NCI-H1105 treated with DMSO at 0.1 percent for 48 hours (cell line): Measurements from ENCODE around the gene MORC4.
"Not testable (repeated sequence)": the region's sequence is repeated elsewhere in the genome, so short reads cannot be mapped to it uniquely, and the experiment has no call there.

Experiments
- DNase-seq: peaks from one replicate; lab custom pipeline; 2025; lab: John Stamatoyannopoulos, UW

The MORC4 gene

GRCh38 chrX:107000013-107000515 is at the start of gene MORC4:
MORC4 (minus strand) TSS chrX:107000212; CDS start chrX:106999969, 243 bp downstream.
- peak; percentile 84 for DNase-seq

DNA sequence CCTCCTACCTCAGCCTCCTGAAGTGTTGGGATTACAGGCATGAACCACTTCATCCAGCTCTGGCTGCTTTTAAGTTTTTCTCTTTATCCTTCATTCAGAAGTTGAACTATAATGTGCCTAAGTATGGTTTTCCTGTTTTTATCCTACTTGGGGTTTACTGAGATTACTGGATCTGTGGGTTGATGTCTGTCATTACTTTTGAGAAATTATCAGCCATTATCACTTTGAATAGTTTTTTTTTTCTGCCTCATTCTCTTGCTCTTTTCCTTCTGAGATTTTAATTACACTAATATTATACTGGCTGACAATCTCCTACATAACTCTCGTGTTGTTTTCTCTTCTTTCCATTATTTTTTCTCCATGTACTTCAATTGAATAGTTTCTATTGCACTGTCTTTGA is 47.6 kb upstream of the MORC4 start:
- DNase-seq: no peak

DNA sequence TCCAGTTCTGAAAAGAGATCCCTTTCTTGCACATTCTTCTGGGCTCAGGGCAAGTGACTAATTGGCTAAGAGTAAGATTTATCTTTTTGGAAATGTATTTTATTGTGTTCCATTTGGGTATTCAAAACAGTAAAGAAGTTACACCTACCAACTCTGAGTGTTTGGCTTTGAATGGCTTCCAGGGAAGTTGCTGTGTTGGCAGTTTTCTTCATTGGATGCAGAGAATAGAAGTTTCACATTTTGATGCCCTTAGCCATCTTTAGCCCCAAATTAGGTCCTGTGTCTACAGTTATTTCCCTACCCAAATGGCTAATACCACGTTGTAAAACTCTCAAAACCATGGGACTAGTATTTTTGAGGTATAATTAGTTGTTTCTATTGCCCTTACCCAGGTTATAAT is 29.7 kb upstream of the MORC4 start:
- DNase-seq: no peak

DNA sequence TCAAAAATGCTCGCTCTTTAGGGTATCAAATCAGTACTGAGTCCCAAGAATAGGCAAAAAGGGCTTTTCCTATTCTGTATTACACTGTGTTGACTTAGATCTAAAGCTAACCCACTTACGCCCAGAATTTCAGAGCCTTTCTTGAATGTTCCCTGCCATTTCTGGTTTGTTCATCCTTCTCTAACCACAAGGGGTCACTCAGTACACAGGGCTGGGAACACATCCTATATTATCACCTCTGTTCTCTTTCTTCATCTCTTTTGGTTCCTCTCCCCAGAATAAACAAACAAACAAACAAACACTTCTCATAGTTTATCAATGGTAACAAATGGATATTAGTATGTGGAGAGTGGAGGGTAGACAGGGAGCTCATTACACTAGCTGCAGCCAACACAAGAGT is 25.5 kb upstream of the MORC4 start:
- DNase-seq: peak; percentile 33

DNA sequence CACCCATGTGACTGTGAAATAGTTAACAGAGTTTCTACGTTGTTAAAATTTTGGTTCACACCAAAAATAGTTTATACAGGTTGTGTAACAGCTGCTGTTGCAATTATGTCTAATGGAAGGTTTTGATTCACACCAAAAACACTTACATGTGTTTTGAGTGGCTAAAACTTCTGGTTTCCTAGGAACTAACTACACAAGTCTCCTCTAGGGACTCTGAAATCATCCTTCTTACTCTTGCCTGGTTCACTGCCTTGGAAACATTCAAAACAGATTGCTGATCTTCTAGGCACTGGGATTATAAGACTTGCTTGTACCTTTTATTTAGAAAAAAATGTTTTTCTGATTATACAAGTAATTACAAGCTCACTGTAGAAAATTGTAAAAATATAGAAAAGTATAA is 14.9 kb upstream of the MORC4 start:
- DNase-seq: no peak

- no peak for DNase-seq
These were observed 8.0 kb upstream of the MORC4 start for GRCh38 chrX:107008034-107008433.

DNA sequence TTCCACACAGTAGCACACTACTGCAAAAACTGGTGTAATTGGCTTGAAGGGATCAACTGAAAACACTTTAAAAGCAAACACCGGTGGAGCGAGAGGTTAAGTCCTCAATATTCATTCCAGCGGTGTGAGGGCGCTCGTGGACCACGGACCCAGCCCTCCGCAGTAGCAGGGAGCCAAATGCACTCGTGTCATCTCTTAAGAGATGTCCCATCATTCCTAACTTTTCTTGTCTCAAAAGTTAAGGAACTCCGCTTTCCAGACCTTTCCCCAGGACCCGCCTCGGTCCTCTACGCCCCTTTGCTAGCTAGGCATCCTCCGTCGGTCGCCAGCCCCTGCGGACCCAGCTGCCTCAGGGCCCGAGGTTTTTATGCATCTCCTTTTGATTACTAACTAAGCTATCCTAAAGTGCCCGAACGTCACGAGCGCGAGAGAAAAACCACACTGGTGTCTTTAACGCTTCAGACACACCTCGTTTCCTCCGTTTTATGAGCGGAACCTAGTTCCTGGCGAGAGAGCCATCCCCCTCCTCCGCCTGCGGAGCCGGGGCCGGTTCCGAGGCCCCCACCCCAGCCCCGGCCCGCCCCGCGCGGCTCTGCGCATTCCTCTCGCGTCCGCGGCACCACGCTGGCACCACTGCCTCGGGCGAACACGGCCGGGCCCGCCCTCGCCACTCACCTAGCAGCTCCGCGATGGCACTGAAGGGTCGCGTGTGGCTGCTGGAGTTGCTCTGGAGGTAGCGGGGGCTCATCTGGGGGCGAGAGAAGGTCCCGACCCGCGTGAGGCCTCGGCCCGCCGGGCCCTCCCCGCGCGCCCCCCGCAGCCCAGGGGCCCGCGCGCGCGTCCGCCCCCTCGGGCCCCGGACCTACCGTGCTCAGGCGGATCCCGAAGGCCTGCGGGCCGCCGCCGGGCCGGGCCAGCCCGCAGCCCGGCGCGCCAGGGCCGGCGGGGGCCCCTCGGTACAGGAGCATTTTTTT is 723 bp downstream of the MORC4 start:
- peak; percentile 21 for DNase-seq

DNA sequence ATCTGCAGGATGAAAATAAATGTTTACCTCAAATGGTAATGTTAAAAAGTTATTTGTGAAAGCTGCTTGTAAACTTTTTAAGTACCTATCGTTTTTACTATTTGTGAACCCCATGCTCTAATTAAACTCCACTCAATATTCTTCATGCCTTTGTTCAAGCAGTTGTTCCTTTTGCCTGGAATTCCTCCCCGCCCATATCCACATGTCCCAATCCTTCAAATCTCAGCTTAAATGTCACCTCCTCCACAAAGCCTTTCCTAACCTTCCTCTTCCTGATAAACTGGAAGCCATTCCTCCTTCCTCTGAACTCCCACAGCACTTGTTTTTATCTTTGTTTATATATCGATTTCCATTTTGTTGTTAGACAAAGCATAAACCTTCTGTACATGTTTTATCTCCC is 2.4 kb downstream of the MORC4 start:
- DNase-seq: no peak

DNA sequence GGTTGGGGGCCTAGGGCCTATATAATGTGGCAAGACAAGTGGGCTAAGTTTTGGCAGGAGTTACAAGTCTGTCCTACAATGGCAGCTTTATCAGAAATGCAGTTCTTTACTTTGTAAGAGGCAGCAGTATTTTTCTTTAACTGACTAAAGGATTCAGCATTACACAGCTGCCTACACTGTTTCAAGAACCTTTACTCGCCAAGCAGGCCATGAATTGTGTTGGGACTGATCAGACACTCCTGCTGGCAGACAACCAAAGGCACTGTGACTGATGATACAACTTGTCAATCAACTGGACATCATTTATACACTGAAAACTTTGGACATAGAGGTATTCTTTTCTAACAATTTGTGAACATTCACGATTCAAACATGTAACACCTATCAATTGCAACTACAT is 4.3 kb downstream of the MORC4 start:
- DNase-seq: no peak

- no peak for DNase-seq
These were observed 12.5 kb downstream of the MORC4 start for GRCh38 chrX:106987488-106987887.

- no peak for DNase-seq
These were observed 18.9 kb downstream of the MORC4 start for GRCh38 chrX:106980952-106981626.

- DNase-seq: no peak
These were observed 23.6 kb downstream of the MORC4 start for GRCh38 chrX:106976416-106976815.

DNA sequence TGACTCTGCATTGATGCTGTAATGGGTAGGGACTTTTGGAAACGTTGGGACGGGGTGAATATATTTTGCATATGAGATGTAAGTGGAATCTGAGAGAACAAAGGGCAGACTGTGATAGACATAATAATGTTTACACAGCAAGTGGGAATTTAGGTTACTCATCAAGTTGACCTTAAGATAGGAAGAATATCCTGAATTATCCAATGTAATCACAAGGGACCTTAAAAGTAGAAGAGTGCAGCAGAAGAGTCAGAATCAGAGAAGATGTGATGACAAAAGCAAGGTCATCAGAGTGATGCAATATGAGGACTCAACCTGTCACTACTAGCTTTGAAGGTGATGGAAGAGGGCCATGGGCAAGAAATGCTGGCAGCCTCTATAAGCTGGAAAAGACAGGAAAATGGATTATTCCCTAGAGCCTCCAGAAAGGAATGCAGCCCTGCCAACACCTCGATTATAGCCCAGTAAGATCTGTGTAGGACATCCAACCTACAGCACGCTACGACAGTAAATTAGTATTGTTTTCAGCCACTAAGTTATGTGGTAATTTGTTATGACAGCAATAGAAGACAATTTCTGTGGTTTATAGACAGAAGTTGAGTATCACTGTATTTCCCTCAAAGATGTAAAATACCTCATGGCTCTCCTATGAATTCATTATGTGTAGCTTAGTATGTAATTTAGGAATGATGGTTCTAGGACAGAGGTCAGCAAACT is 26.4 kb downstream of the MORC4 start:
- DNase-seq: no peak

- DNase-seq: no peak
These were observed 27.1 kb downstream of the MORC4 start for GRCh38 chrX:106972896-106973295.

DNA sequence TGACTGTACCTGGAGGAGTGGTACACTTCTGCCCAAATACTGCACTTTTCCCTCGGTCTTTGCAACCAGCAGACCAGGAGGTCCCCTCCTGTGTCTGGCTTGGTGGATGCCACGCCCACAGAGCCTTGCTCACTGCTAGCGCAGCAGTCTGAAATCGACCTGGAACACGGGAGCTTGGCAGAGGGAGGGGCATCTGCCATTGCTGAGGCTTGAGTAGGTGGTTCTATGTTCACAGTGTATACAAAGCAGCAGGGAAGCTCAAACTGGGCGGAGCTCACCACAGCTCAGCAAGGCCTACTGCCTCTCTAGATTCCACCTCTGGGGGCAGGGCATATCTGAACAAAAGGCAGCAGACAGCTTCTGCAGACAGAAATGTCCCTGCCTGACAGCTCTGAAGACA is 33.5 kb downstream of the MORC4 start:
- DNase-seq: not testable (repeated sequence)

DNA sequence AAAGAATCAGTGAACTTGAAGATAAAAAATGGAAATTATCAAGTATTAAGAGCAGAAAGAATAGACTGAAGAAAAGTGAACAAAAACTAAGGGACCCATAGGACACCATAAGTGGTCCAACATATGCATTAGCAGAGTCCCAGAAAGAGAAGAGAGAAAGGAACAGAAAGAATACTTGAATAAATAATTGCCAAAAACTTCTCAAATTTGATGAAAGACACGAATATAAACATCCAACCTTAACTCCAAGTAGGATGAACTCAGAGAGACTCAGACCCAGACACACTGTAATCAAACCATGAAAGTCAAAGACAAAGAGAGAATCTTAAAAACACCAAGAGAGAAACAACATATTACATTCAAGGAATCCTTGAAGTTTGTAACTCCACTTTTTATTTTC is 35.7 kb downstream of the MORC4 start:
- no peak for DNase-seq

DNA sequence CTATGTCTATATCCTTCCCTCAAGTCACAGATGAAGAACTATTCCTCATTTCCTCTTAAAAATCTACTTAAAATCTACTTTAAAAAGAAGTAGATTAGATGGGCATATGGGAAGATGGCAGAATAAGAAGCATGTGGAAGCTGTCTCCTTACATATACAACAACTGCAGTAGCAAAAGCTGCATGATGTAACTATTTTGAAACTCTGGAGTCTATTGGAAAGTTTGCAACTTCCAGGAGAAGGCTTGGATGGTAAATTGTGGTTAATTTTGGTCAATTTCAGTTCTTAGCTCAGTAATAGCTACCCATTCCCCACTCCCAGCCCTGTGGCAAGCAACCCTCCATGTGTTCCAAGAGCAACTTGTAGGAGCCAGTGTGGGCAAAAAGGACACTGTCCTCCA is 36.9 kb downstream of the MORC4 start:
- no peak for DNase-seq

DNA sequence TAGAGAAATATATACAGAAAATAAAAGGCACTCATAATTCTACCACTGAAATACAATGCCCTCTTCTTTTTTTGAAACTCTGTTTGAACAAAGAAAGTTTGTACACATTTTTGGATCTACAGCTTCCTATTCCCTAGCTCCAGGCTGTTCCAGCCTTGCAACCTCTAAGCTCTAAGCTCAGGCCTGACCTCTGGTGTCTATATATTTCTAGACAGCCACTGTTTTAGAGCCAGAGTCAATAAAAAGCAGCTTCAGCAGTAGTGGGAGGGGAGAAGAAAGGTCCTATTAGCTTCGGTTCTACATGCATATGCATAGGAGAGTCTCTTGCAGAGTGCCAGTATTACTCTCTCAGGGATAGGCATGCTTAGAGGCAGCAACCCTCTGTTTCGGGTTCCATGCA is 40.1 kb downstream of the MORC4 start:
- no peak for DNase-seq

DNA sequence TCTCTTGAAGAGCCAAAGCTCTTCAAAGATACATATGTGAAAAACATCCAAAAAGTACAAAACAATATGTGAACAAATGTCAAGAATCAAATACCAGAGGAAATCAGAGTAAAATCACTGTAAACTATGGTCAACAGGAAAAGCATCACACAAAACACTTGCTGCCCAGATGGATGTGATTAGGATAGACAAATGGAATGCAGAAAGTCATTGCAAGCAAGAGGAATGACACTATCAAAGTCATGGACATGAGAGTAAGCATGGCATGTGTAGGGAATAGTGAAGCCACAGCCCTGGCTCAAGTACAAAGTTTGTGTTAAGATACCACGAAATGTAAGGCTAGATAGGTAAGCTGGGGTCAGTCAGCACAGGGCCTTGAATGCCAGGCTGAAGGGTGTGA is 42.2 kb downstream of the MORC4 start:
- no peak for DNase-seq

DNA sequence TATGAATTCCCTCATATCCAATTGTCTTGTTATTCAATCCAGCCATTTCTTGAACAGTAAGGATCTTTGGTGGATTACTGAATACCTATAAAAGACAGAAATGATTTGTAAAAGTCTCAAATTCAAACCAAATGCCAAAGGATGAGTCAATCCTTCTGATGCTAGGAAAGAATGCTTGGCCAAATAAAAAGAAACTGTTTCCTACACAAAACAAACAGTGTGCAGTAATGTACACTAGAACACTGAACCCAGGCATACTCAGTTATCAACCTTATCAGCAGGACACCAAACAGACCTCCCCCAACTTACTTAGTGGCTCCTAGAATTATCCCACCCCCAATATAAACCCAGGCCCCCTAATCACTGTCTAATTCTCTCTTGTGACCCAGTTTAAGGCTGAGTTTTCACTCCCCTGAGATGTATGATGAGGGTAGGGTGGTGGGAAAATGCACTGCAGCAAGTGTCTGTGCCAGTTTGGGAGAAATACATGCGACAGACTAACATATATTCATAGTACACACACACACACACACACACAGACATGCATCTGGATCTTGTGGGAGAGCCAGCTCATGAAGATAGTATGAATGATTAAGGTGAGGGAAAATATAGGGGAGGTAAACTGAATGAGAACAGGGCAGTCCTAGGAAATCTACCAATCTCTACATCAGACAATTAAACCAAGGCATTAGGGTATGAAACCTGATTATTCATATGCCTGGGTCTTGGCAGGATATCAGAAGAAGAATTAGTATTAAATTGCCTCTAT is 44.8 kb downstream of the MORC4 start:
- no peak for DNase-seq

GRCh38 chrX:106954041-106954440 is 46.0 kb downstream of the MORC4 start:
- DNase-seq: no peak

DNA sequence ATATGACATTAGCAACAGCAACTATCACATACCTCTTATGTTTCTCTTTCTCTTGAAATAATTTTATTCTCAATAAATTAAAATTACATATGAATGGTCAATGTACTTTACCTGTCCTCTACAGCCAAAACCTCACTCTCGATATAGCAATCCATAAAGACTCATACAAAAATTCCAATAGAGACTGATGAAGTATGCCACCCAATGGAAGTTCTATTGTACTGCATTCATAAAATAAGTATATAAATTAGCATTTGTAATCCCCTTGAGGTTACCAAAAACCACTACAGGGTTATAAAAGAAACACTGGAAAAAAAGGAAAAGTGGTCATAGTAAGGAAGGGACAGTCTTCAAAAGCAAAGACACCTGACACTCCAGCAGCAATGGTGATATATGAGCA is 47.0 kb downstream of the MORC4 start:
- DNase-seq: peak; percentile 2
